ENCODE measurements around the gene SNRPD3.

The SNRPD3 gene

DNA sequence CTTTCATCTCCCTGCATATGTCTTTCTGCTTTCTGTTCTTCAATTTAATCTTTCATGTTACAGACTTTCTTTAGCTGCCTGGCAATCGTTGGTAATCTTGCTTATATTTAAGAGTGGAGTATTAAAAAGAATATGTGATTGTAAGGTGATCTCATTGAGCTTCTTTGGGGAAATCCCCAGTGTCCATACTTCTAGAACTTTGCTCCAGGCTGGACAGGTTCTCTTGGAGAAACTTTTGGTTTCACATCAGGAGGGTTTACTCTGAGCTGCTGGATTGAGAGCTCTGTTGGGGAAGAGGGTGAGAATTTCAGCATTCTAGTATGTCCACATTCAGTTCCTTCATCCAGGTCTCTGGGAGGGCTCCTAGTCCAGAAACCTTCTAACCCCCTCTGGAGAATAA is 21.0 kb downstream of the SNRPD3 start:
- FAIRE-seq, result no peak

DNA sequence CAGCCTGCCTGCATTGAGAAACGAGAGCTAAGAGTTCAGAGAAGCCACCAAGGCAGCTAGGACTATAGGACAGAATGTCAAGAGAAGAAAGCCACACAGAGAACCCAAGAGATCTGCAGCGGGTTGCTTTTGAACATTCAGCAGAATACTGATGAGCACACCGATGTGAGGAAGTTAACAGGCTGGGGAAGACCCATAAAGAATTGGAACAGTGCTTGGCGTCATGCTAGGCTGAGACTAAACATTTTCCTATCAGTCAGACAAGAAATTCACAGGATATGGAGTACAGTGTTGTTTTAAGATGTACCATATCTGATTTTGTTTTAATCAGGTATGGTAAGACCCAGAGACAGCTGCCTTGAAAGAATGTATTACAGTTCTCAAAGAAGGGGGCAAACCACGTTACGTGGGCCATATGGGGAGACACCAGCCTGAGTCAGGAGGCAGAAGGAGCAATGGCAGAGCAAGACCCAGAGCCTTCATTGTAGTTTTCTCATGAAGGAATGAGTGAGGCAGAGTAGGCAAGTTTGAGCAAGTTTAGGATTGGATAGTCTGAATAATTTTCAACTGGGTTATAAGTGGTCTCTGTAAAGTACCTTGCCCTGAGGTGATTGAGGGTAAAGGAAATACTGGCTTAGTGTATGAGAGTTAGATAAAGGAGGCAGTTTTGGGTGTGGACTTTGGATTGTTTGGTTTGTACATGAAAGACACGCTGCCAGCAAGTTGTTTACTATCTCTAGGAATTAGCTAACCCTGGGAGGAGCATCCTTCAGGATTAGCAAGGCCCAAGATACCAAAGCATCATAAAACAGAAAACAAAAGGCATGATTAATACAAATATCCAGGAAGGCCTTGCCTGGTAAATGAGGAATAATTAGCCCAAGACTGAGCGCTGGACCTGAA is 22.8 kb downstream of the SNRPD3 start:
- no peak for FAIRE-seq

DNA sequence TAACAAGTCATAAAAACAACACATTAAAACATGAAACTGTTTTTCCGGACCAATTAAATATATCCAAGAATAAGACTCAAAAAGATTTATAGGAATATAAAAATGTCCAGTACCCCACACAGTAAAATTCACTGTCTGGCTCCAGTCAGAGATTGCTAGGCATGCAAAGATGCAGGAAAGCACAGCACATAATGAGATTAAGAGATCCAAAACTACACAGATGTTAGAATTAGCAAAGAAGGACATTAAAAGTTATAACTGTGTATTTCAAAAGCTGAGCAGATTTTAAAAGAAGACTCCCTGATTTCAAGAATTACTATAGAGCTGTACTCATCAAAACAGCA is 23.4 kb downstream of the SNRPD3 start:
- no peak for FAIRE-seq

DNA sequence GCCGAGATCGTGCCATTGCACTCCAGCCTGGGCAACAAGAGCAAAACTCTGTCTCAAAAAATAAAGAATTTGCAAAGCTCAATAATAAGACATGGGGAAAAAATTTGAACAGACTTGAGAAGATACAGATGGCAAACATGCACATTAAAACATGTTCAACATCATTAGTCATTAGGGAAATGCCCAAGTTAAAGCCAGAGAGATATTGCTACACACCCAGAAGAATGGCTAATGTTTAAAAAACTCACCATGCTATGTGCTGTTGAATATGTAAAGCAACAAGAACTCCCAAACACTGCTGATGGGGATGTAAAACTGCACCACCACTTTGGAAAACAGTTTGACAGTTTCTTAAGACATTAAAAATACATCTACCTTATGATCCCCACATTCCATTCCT is 24.5 kb downstream of the SNRPD3 start:
- no peak for FAIRE-seq

DNA sequence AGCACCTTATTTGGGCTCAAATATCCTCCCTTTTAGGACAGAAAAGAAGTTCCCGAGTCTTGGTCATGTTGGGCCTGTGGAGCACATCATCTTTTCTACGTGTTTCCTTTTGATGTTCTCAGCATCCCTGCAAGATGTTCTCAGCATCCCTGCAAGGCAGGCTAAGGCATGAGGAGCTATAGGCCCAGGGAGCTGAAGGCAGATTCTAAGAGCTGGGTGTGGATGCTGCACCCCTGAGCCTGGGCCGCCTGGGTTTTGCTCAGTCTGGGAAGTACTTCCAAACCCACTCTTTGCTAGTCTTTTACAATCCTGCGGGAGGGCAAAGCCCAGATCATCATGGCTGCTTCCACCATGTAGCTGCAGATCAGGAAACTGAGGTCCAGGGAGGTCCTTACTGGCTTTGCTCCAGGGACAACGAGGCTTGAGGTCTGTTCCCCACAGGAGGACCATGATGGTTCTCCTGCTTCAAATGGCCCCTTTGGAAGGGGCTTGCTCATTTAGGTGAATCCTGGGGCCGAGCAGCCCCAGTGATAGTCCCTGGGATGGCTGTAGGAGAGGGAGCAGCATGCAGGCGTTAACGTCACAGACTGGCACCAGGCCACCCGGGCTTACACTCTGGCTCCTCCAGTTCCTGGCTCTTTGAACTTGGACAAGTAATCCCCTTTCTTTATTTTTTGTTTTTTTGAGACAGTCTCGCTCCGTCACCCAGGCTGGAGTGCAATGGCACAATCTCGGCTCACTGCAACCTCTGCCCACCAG is 26.4 kb downstream of the SNRPD3 start:
- no peak for FAIRE-seq

DNA sequence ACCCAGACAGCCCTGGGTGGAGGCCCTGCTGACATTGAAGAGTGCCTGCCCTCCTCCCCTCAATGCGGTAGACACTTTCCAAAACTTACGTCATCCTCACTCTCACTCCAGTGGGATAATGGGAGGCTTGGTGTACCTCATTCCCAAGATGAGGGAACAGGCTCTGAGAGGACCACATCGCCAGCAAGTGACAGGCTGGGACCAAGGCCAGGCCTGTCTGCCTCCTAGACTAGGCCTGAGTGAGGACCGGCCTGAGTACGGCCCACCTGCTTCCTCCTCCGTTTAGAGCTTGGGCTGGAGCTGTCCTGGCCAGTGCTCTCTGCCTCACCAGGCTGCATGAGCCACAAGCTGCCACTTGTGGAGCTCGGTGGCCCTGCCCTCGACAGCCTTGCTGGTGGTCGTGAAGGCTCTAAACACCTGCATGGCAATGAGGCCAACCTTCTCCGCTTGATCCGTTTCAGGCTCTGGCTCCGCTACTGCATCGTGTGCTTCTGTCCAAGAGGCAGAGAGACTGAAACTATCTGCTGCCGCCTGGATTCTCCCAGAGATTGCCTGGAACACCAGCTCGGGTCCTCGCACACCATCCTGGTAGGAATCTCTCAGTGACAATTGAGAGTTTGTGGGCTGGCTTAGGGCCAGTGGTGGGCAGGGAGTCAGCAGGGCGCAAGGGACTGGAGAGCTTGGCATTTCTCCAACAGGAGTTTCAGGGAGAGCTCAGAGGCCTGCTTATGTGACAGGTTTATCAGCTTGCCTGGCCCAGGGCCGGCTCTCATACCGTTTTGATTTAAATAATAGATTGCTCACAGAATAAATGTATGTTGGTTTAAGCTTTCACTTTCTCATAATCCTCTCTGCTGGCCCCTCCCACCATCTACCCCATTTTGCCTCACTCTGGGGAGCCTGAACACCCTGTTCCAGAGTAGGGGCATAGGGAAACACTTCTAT is 27.7 kb downstream of the SNRPD3 start:
- no peak for FAIRE-seq

DNA sequence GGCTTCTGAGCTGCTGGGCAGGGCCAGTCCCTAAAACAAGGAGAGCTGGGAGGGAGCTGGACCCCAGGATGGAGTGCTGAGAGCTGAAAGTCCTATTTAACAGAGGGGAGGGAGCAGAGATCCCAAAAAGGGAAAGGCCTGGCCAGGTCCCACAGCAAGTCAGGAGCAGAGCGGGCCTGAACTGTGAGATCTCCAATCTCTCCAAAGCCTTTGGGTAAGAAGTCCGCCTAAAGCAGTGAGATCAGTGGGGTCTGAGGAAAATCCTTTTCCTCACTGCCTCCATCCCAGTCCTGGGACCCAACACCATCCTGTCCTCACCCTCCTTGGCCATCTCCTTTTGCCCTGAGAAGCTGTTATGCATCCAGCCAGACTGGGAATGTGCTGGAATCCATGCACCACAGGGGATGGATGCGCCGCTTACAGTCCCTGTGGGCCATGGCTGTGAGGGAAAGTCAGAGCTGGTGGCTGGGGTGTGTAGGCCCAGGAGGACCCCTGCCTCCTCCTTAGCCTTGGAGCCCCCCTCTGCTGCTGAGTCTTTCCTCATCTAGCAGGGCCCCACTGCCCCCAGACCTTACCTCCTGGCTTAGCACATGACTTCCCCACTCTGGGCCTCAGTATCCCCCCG is 28.5 kb downstream of the SNRPD3 start:
- FAIRE-seq, result no peak

DNA sequence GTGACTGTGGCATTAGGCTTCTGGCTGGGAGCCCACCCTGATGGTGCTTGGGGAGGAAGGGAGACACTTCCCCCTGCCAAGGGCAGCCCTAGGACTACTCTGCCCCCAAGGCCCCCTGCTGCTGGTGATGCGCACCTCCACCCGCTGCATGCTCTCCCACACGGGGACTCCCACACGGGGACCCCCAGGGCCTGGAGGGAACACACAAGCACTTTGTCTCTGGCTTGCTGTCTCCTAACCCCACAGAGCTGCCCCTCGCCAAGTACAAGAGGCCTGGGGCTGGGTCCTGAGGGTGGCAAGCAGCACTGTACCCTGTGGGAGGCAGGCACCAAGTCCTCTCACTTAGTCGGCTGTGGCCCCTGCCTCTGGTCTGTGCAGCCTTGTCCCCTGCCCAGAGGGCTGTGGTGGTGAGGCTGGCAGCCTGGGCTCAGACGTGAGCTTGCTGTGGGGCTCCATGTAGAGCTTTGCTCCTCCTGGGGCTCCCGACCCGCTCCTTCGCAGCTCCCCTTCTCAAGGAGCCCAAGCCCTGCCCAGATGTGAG is 29.1 kb downstream of the SNRPD3 start:
- no peak for FAIRE-seq

DNA sequence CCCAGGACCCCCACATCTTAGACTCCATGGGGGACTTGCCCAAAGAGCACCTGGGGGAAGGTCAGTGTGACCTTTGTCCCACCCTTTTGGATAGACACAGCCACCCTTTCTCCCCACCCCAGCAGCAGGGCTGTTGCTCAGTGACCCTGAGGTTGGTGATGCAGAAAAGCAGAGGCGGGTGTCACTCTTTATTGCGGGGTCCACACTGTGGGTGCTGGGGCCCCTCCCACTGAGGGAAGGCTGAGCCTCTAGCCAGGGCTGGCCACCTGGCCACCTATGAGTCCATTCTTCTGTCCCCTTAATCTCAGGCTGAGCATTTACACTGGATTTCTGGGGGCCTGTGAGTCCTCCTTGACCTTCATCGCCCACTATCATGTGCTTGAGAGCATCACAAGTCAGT is 29.7 kb downstream of the SNRPD3 start:
- FAIRE-seq, result no peak

DNA sequence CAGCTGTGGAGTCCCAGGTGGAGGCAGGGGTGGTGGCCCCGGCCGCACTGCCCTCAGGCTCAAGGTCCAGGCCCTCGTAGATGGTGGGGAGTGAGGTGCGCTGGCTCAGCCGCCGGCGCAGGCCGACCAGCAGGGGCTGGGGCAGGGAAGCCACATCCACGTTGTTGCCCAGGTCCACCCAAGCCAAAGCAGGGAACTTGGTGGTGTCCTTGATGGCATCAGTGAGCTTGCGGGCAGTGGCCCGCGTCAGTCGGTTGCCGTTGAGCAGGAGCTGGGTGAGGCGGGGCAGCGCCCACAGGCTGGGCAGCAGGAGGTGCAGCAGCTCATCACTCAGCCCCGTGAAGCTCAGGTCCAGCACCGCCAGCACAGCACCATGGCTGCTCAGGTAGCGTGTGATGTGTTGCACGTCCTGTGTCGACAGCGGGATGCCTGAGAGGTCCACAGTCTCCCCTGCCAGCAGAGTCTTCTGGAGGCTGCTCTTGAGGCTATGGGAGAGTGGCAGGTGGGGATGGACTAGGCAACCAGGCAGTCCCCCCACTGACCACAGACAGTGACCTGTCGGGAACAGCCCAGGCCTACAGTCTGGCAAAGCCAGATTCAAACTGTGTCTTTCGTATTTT is 30.2 kb downstream of the SNRPD3 start:
- FAIRE-seq, result no peak

DNA sequence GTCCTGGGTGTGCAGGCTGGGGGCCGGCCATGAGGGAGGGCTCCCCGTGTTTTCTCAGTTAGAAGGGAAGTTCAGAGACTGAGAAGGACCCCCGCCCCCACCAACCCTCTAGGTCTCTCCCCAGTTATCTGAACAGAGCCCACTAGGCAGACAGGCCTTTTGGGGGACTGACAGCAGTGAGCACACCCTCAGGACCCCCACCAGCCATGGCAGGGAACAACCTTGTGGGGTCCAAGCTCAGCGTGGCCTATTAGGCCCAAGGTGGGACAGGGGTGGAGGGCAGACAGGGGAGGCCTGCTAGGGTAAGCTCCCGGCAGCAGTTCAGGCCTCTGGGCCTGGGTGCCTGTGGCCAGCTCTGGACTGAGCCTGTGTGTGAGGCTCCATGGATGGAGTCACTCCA is 31.5 kb downstream of the SNRPD3 start:
- no peak for FAIRE-seq

DNA sequence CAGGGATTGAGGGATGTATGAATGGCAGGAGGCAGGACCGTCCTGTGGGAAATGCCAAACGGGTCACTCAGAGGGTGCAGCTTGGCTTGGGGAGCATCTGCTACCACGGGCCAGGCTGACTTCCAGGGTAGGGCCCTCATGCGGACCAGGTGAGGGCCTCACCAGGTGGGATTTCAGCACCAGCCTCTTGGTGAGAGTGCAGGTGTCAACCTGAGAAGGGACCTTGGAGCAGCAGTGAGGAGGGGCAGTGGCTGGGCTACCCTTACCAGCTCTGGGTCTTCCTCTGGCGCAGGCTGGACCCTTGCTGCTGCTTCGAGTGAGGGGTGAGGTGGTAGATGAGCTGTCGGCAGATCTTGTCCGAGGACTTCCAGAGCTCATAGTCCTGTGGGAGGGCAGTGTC is 32.1 kb downstream of the SNRPD3 start:
- FAIRE-seq, result no peak

DNA sequence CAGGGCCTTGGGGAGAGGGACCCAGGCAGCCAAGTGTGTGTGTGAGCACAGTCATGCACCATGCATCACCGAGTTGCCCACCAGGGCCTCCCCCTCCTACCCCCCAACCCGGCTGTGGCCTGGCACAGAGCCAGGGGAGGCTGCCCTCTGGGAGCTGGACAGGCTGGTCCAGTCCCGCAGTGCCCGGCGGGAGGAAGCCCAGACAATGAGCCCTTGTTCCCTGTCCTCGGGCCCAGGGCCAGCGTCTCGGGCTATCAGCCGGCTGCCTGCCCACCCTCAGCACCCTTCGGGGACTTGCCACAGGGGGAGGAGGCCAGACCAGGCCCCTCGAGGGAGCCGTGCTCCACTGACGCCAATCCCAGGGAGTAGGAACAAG is 32.6 kb downstream of the SNRPD3 start:
- no peak for FAIRE-seq

DNA sequence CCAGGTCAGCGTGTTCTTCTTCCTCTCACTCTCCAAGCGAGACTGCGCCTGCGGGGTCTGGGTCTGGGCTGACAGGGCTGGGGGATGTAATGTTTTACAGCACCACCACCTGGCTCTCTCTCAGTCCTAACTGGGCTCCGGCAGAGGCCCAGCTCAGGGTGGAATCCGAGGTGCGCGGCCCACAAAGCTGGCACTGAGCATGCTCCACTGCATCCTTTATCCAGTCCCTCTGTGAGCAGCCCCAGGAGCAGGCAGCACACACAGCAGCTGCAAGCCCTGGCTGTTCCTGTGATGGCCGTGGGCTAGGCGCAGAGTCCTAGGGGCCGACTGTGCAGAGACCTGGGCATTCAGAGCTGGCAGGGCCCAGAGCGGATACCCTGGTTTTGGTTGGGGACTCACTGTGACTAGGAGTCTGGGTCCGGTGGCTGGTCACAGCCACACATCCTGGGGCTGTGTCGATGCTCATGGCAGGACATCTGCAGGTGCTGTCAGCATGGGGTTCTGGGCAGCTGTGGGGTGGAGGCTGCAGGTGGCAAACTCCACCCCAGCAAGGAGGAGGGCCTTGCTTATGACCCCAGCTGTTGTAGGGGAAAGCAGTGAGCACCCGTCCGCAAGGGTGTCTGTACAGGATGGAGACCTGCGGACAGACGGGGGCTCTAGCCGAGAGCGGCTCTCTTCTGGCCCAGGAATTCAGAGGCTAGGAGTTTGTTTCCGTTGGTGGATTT is 33.1 kb downstream of the SNRPD3 start:
- no peak for FAIRE-seq

DNA sequence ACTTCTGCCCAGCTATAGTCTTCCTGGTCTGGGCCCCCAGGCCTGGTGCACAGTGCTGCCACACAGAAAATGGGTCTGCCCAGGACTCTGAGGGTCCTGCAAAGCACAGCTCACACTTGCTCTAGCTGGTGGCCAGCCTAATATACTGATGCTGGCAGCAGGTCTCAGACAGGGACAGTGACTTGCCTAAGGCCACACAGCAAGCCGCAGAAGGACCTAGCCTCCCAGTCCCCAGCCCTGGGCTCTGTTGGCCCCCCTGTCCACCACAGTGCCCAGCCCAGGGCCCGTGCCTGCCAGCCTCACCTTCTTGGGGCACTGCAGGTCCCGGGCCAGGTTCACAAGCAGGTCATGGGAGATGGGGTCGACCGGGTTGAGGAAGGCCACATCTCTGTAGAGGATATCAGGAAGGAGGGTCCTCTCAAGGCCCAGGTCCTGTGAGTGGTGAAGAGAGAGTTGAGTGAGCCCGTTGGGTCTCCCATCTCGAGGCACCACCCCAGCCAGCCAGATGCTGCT is 33.8 kb downstream of the SNRPD3 start:
- no peak for FAIRE-seq

DNA sequence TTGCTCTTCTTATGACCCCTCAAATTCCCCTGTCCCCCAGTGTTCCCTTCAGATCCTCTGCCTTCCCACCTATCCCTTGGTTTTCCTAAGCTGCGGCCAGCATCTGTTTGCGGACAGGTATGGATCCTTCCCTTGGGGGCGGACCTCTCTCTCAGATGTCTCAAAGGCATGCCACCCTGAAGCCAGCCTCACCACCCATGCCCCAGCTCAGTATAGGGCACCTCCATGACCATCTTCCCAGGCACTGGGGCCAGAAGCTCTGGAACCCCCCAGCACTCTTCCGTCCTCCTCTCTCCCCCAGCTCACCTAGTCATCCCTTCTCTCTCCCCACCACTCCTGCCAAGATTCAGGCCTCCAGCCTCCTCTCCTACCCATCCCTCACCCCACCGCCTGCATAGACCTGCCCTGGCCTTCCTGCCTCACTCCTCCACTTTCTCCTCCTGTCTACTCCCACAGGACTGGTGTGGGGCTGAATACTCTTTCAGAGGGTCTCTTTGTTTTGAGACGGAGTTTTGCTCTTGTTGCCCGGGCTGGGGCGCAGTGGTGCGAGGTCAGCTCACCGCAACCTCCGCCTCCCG is 34.9 kb downstream of the SNRPD3 start:
- no peak for FAIRE-seq

DNA sequence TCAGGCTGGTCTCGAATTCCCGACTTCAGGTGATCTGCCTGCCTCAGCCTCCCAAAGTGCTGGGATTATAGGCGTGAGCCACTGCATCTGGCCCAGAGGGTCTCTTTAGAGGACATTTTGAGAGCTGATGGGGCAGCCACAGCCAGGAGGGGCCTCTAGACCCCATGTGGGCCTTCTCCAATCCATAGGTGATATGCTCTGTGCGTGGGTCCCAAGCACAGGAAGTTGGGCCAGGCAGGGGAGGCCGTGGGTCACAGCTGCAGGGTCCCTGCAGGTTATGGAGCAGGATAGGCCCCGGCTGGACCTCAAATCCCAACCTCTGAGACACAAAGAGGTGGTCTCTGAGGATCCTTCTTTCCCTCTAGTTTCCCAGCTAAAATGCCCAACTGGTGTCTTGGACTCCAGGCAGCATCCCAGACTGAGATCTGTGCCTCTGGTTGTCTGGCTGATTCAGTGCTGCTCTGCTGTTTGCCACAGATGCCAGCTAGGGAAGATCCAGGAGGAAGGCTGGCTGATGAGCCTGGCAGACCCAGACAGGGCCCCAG is 35.6 kb downstream of the SNRPD3 start:
- no peak for FAIRE-seq

DNA sequence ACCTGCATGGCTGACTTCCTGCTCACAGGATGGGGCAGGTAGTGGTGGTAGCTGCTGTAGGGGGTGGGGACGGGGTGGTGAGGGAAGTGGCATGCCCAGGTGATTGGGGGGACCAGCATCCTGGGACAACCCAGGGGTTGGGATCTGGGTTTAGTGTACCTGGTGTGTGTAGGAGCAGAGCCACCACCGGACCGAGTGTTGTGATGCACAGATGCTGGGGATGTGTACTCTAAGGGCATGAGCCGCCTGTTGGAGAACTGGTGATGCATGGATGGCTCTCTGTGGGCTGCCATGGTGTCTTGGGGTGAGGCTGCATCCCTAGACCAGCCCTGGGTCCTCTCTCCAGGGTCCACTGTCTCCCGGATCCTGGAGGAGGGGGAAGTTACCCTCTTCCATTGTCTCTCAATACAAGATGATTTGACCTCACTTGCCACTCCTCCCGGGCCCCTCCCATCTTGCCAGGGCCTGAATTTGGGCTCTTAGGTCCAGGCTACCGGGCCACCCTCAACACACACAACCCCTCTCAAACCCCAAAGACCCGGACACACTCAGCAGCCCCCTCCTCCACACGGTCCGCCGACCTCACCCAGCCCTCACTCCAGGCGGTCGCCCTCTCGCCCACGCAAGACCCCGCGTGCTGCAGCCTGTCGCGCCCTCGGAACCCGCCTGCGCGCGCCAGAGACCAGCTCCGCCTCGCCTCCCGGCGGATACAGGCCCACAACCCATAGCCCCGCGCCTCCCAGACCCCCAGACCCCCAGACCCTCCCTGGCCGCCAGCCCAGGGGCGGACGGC is 36.5 kb downstream of the SNRPD3 start:
- FAIRE-seq, result no peak

DNA sequence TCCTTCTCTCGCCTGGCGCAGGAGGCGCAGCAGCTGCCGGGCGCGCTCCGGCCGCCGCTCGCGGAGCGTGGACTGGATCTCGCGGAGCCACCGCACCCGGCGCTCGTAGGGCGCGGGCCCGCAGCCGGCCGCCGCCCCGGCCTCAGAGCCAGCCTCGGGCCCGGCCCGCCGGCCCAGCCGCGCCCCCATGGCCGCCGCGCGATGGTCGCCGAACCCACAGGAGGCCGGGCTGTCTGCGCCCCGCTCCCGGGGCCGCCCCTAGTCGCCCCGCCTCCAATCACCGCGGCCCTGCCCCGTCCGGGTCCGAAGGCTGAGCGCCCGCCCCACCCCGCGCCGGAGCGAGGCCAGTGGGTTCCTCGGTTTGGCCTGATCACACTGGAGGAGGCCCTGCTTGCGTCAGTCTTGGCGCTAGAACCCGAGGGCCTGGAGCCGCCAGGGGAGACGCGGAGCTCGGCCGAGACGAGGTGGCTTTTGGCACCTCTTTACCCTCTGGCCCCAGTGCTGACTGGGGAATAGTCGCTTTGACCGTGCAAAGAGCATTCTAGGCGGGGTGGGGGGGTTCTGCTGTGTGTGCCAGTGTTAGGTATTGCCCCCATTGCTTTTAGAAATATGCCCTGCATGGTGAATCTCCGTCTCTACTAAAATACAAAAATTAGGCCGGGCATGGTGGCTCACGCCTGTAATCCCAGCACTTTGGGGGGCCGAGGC is 37.2 kb downstream of the SNRPD3 start, which contains the start of gene LRRC75B:
LRRC75B (minus strand) TSS at position 223 of the 708 bp plus-strand sequence; CDS start at position 189, 34 bp downstream.
- FAIRE-seq, result no peak

Measured in A204.1 (cell line).